HEK293 (cell line): ENCODE results near the gene TRNT1.

Source experiments
- CTCF ChIP-seq: fragments of 450-650 bp; formaldehyde crosslinking; IDR thresholded peaks from 2 replicates; pipeline ENCODE4 v1.5.1; 2016; ENCODE audit warnings: missing biosample characterization, missing genetic modification characterization
- ZIC2 ChIP-seq: fragments of 450-650 bp; formaldehyde crosslinking; IDR thresholded peaks from 2 replicates; pipeline ENCODE4 v1.5.1; 2016; ENCODE audit warnings: missing biosample characterization, missing genetic modification characterization
- ZNF133 ChIP-seq: fragments of 450-650 bp; formaldehyde crosslinking; IDR thresholded peaks from 2 replicates; pipeline ENCODE4 v1.5.1; 2016; ENCODE audit warnings: missing biosample characterization, missing genetic modification characterization
- ZNF350 ChIP-seq: fragments of 450-650 bp; formaldehyde crosslinking; IDR thresholded peaks from 2 replicates; pipeline ENCODE4 v1.5.0; 2017; ENCODE audit warnings: missing biosample characterization, mild to moderate bottlenecking, missing genetic modification characterization
- ZNF426 ChIP-seq: fragments of 450-650 bp; formaldehyde crosslinking; IDR thresholded peaks from 2 replicates; pipeline ENCODE4 v1.5.1; 2017; ENCODE audit warnings: missing biosample characterization, missing genetic modification characterization, mild to moderate bottlenecking, inconsistent platforms, moderate library complexity
- ZSCAN30 ChIP-seq: fragments of 450-650 bp; IDR thresholded peaks from 2 replicates; pipeline ENCODE4 v1.5.1; 2018; ENCODE audit warnings: missing biosample characterization, mild to moderate bottlenecking, missing genetic modification characterization, moderate library complexity
- TF ChIP-seq, protein P1 (sequence below): fragments of 450-650 bp; formaldehyde crosslinking; conservative IDR thresholded peaks from 2 replicates; pipeline ENCODE4 v1.5.1; 2016; ENCODE audit warnings: low read depth, missing biosample characterization, missing genetic modification characterization

DNA sequence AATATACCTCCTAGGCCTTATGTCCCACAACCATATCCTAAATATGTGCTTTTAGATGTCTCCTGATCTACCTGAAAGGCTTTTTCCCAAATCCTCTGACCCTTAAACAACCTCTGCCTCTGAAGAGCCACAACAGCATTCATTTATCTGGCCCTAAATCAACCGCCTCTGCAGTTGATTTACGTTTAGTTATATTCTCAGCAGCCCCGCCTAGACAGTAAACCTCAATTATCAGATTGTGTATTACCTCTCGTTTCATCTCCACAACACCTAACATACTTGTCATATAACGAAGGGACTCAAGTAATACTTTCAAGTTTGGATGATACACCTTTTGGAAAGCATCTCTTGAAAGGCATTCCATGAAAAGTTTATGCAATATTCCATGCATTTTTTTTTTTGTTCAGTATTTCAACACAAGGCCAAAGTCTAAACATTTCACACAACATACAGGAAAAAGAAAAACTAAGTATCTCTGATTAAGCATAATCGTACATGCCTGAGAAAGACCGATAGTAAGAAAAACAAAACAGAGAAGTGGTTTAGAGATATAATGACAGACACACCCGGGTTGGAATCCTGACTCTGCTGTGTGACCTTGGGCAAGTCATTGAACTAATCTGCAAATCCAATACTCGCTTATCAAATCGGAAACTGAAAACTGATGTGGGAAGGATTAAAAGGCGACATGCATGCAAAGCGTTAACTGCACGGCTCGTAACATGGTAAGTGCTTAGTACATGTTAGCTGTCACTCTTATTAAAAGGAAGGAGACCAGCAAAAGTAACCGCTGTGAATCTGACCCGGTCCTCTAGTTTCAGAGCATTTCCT is 52.0 kb downstream of the TRNT1 start:
- no peak for TF ChIP-seq ZSCAN30
- TF ChIP-seq CTCF: no peak
- TF ChIP-seq, protein P1, sequence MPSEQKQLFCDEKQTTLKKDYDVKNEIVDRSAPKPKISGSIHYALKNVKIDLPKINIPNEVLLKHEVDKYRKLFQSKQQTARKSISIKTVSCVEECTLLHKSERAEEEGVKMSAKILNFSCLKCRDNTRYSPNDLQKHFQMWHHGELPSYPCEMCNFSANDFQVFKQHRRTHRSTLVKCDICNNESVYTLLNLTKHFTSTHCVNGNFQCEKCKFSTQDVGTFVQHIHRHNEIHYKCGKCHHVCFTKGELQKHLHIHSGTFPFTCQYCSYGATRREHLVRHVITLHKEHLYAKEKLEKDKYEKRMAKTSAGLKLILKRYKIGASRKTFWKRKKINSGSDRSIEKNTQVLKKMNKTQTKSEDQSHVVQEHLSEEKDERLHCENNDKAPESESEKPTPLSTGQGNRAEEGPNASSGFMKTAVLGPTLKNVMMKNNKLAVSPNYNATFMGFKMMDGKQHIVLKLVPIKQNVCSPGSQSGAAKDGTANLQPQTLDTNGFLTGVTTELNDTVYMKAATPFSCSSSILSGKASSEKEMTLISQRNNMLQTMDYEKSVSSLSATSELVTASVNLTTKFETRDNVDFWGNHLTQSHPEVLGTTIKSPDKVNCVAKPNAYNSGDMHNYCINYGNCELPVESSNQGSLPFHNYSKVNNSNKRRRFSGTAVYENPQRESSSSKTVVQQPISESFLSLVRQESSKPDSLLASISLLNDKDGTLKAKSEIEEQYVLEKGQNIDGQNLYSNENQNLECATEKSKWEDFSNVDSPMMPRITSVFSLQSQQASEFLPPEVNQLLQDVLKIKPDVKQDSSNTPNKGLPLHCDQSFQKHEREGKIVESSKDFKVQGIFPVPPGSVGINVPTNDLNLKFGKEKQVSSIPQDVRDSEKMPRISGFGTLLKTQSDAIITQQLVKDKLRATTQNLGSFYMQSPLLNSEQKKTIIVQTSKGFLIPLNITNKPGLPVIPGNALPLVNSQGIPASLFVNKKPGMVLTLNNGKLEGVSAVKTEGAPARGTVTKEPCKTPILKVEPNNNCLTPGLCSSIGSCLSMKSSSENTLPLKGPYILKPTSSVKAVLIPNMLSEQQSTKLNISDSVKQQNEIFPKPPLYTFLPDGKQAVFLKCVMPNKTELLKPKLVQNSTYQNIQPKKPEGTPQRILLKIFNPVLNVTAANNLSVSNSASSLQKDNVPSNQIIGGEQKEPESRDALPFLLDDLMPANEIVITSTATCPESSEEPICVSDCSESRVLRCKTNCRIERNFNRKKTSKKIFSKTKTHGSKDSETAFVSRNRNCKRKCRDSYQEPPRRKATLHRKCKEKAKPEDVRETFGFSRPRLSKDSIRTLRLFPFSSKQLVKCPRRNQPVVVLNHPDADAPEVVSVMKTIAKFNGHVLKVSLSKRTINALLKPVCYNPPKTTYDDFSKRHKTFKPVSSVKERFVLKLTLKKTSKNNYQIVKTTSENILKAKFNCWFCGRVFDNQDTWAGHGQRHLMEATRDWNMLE: no peak
- no peak for TF ChIP-seq ZNF350 (tag by site-specific recombination)
- no peak for TF ChIP-seq ZNF133
- no peak for TF ChIP-seq ZNF426 (tag by site-specific recombination)
- no peak for TF ChIP-seq ZIC2 (tag by site-specific recombination)
